GF-D8 (cell line): ENCODE measurements around the gene PHKB.
A peak's percentile ranks its signal among the peaks of the same experiment; 100 is the strongest.
"Not testable (repeated sequence)": the region's sequence is repeated elsewhere in the genome, so short reads cannot be mapped to it uniquely, and the experiment has no call there.

Source experiments
- DNase-seq: peaks from one replicate; lab custom pipeline; 2025; lab: John Stamatoyannopoulos, UW

PHKB gene

DNA sequence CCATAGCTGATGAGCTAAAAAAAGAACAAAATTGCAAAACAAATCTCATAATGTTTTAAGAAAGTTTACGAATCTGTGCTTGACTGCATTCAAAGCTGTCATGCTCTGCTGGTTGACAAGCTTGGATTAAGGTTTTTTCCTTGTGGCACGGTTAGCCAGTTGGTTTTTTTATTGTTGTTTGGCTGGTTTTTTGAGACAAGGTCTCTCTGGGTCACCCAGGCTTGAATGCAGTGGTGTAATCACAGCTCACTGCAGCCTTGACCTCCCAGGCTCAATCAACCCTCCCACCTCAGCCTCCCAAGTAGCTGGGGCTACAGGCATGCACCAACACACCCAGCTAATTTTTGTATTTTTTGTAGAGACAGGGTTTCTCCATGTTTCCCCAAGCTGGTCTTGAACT, 45.7 kb downstream of the PHKB start:
- no peak for DNase-seq

- peak; percentile 10 for DNase-seq
Observed at GRCh38 chr16:47507701-47508100, 46.6 kb downstream of the PHKB start.

GRCh38 chr16:47511882-47512281, 50.8 kb downstream of the PHKB start:
- no peak for DNase-seq

DNA sequence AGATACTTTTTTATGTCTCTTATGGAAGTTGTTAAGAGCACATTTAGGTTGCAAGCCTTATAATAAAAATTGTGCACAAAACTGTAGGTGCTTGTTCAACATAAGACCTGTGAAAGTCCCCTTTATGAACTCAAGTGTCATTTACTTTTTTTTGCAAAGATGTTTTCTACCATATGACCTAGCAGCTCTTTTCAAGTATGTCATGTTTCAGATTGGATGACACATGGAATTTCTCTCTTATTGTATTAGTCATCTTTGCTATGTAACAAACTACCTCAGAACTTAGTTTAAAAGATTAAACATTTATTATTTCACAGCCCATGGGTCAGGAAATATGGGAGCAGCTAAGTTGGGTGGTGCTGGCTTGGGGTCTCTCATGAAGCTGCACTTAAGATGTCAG, 57.9 kb downstream of the PHKB start:
- no peak for DNase-seq

- DNase-seq: no peak
Observed at GRCh38 chr16:47519546-47519945, 58.4 kb downstream of the PHKB start.

DNA sequence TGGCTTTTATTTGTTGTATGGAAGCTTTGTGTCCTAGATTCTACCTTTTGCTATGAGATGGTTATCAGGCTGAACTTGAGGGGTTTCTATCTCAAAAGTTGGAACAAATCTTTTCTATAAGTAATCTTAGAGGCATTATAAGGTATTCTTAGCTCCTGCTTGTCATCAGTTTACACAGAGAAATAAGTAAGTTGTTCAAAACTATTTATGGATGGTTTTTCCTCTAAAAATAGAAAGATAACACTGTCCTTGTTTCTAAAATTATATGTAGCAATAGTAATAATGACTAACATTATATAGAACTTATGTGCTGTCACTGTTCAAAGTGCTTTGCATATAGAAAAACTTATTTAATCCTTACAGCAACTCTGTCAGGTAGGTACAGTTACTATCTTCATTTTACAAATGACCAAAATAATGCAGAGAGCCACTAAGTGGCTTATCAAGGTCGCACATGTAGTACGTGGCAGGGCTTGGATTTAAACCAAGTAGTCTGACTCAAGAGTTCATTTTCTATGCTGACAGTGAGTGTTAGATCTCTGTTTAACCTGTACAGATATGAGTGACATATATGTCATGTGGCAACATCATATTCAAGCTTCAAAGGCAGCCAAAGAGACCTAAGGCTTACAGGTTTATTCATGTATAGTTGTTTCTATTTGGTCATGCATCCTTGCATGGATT, 59.0 kb downstream of the PHKB start:
- DNase-seq: no peak

- DNase-seq: no peak
Observed at GRCh38 chr16:47523342-47524006, 62.3 kb downstream of the PHKB start.

- no peak for DNase-seq
Observed at GRCh38 chr16:47524007-47524405, 62.9 kb downstream of the PHKB start.

- no peak for DNase-seq
Observed at GRCh38 chr16:47528431-47528830, 67.3 kb downstream of the PHKB start.

GRCh38 chr16:47533744-47534292, 72.7 kb downstream of the PHKB start:
- no peak for DNase-seq

DNA sequence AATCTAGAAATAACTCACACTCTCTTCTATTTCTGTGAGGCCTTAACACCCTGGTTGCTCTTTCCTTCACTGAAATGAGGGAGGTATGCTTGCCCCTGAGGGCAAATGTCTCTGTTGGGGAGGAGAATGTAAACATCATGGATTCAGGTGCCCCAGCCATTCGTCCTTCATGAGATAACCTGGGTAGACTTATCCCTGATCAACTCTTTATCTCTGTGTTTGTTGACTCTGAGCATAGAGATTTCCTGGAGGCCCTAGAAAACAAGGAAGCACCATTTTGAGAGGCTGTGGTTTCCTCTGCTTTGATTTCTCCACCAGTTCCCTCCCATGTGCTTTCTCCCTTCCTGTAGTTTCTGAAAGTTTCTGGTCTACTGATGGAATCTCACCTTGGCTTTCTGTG, 77.3 kb downstream of the PHKB start:
- DNase-seq: no peak

DNA sequence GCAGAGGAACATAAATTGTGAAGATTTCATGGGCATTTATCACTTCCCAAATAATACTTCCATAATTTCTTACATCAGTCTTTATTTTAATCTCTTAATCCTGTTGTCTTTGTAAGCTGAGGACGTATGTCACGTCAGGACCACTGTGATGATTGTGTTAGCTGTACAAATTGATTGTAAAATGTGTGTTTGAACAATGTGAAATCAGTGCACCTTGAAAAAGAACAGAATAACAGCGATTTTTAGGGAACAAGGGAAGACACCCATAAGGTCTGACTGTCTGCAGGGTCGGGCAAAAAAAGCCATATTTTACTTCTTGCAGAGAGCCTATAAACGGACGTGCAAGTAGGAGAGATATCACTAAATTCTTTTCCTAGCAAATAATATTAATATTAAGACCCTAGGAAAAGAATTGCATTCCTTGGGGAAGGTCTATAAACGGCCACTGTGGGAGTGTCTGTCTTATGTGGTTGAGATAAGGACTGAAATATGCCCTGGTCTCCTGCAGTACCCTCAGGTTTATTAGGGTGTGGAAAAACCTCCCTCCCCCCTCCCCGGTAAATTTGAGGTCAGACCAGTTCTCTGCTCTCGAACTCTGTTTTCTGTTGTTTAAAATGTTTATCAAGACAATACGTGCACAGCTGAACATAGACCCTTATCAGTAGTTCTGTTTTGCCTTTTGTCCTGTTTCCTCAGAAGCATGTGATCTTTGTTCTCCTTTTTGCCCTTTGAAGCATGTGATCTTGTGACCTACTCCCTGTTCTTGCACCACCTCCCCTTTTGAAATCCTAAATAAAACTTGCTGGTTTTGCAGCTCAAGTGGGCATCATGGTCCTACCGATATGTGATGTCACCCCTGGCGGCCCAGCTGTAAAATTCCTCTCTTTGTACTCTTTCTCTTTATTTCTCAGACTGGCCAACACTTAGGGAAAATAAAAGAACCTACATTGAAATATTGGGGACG, 78.9 kb downstream of the PHKB start:
- not testable (repeated sequence) for DNase-seq

DNA sequence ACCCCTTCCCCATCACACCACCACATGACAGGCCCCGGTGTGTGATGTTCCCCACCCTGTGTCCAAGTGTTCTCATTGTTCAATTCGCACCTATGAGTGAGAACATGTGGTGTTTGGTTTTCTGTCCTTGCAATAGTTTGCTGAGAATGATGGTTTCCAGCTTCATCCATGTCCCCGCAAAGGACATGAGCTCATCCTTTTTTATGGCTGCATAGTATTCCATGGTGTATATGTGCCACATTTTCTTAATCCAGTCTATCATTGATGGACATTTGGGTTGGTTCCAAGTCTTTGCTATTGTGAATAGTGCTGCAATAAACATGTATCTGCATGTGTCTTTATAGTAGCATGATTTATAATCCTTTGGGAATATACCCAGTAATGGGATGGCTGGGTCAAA, 80.0 kb downstream of the PHKB start:
- not testable (repeated sequence) for DNase-seq

DNA sequence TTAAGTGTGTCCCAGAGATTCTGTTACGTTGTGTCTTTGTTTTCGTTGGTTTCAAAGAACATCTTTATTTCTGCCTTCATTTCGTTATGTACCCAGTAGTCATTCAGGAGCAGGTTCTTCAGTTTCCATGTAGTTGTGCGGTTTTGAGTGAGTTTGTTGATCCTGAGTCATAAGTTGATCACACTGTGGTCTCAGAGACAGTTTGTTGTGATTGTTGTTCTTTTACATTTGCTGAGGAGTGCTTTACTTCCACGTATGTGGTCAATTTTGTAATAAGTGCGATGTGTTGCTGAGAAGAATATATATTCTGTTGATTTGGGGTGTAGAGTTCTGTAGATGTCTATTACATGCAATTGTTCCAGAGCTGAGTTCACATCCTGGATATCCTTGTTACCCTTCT, 83.1 kb downstream of the PHKB start:
- not testable (repeated sequence) for DNase-seq

DNA sequence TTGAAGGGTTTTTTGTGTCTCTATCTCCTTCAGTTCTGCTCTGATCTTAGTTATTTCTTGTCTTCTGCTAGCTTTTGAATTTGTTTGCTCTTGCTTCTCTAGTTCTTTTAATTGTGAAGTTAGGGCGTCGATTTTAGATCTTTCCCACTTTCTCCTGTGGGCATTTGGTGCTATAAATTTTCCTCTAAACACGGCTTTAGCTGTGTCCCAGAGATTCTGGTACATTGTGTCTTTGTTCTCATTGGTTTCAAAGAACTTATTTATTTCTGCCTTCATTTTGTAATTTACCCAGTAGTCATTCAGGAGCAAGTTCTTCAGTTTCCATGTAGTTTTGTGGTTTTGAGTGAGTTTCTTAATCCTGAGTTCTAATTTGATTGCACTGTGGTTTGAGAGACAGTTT, 90.1 kb downstream of the PHKB start:
- DNase-seq: not testable (repeated sequence)

- DNase-seq: not testable (repeated sequence)
Observed at GRCh38 chr16:47551767-47552166, 90.6 kb downstream of the PHKB start.

DNA sequence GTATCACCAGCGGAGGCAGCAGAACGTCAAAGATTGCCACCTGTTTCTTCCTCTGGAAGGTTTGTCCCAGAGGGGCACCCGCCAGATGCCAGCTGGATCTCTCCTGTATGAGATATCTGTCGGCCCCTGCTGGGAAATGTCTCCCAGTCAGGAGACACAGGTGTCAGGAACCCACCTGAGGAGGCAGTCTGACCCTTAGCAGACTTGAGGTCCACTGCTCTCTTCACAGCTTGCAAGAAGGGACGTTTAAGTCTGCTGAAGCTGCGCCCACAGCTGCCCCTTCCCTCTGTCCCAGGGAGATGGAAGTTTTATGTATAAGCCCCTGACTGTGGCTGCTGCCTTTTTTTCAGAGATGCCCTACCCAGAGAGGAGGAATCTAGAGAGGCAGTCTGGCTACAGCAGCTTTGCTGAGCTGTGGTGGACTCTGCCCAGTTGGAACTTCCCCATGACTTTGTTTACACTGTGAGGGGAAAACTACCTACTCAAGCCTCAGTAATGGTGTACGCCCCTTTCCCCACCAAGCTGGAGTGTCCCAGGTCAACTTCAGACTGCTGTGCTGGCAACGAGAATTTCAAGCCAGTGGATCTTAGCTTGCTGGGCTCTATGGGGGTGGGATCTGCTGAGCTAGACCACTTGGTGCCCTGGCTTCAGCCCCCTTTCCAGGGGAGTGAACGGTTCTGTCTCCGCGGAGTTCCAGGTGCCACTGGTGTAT, 92.9 kb downstream of the PHKB start:
- no peak for DNase-seq

GRCh38 chr16:47554587-47554986, 93.5 kb downstream of the PHKB start:
- not testable (repeated sequence) for DNase-seq

DNA sequence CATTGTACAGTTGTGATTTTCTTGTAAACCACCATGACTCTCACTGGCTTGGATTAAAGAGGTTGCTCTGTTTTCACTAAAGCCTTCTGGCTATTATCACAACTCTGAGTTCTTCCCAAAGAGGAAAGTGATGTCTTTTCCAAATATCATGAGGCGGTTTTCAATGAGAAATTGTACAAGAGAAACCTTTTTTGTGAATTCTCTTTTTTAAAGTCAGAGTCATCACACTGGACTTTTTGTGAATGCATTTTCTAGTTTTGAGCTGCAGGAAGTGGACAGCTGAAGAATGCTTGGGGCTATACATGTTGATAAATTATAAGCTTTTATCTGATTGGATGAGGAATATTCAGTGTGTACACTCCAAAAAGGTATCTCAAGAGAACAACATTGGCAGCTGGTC, 100.2 kb downstream of the PHKB start:
- no peak for DNase-seq

DNA sequence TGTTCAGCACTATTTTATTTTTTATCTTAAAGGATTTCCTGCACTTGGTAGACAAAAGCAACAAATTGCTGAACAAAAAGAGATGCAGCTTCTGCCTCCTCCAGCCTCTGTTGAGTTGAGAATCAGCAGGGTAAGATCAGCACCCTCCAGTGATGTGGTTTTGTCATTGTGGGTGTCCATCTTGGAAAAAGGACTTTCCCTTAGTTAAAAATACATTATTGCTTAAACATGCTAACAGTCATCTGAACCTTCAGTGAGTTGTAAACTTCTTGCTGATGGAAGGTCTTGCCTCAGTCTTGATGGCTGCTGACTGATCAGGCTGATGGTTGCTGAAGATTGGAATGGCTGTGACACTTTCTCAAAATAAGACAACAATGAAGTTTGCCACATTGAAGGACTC, 101.2 kb downstream of the PHKB start:
- no peak for DNase-seq

DNA sequence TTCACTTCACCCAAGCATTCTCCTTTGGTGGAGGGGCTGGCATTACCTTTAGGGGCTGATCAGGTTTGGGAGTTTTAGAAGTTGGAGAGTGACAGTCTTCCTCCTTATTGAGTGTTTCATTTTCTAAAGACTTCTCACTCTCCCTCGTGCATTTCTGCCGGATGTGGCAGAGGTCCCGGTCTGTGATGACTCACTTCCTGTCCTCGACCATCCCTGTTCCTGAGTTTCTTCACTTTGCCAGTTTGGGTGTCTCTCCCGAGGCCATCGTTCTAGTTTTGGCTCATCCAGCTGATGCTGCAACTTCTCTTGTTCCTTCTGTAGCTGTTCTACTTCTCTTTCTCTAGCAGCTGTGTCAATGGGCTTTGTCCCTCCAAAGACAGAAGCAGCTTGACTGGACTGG, 104.3 kb downstream of the PHKB start:
- peak; percentile 93 for DNase-seq

- peak; percentile 19 for DNase-seq
Observed at GRCh38 chr16:47567321-47567720, 106.2 kb downstream of the PHKB start.
